GM12878 (cell line): Measurements from ENCODE around the gene ELFN2. TPM values are rescaled to one million over a fixed set of nuclear protein-coding genes. Genes with fewer than 3 reads are reported as not detected.

Source experiments
- ATAC-seq: fragments of 200-7000 bp; cut with Tn5 transposase; 3 replicates; pipeline ENCODE4 v1.9.1; 2020; ENCODE audit warnings: mild to moderate bottlenecking, moderate library complexity
- BruUV-seq: library from RNA; stranded (reverse); fragments of 400-500 nt; replicated peaks from 2 replicates; lab custom pipeline; 2021; lab: Mats Ljungman, UMichigan
- CTCF ChIA-PET: fragments of 300-600 bp; sonication (Branson Sonifier 250); formaldehyde crosslinking; extraction: SDS; loops from one replicate; lab custom pipeline; 2021; ENCODE audit warnings: inconsistent platforms; lab: Yijun Ruan, JAX
- POLR2A ChIA-PET: fragments of 350-600 bp; formaldehyde crosslinking; extraction: SDS; loops from one replicate; lab custom pipeline; 2021; ENCODE audit warnings: inconsistent platforms; lab: Charles Lee
- RAD21 ChIA-PET: fragments of 300-600 bp; sonication (Branson Sonifier 250); formaldehyde crosslinking; loops from one replicate; lab custom pipeline; 2023; ENCODE audit warnings: antibody characterized with exemption; ENCODE audit not compliant: unreplicated experiment; lab: Charles Lee
- SMC1A ChIA-PET: fragments of 300-600 bp; sonication (Branson Sonifier 250); formaldehyde crosslinking; loops from one replicate; lab custom pipeline; 2023; ENCODE audit not compliant: unreplicated experiment, uncharacterized antibody; lab: Charles Lee
- DNase-seq: peaks from one replicate; pipeline ENCODE4 v3.0.0-alpha.2; 2011; ENCODE audit warnings: low read depth, low spot score
- FAIRE-seq: peaks from 3 replicates; lab custom pipeline; 2011; peaks lifted over from hg19 to GRCh38; lab: Jason Lieb, UNC
- H2AFZ ChIP-seq: 2 replicates; pipeline ENCODE4 v1.6.0; 2011; ENCODE audit warnings: low read depth, low read length, control low read depth; ENCODE audit not compliant: control insufficient read depth
- H3K27ac ChIP-seq: 2 replicates; pipeline ENCODE4 v1.5.1; 2011; ENCODE audit warnings: control low read depth; ENCODE audit not compliant: control insufficient read depth, insufficient read depth
- H3K27me3 ChIP-seq, 2 experiments: replicated peaks in 1 of 2; 2 replicates each; pipeline versions ENCODE4 v1.6.0 to v1.6.1; 2011; ENCODE audit warnings: low read length in 1 of 2; ENCODE audit not compliant: control insufficient read depth in 2 of 2, insufficient read depth in 2 of 2
- H3K36me3 ChIP-seq, 2 experiments: 2 replicates each; pipeline ENCODE4 v1.5.1; 2011; ENCODE audit warnings: low read length in 1 of 2; ENCODE audit not compliant: control insufficient read depth in 2 of 2, insufficient read depth in 2 of 2
- H3K4me1 ChIP-seq: 2 replicates; pipeline ENCODE4 v1.6.1; 2011; ENCODE audit warnings: mild to moderate bottlenecking, low read length, moderate library complexity, mixed read lengths; ENCODE audit not compliant: control insufficient read depth, insufficient read depth
- H3K4me2 ChIP-seq: 2 replicates; pipeline ENCODE4 v1.6.0; 2011; ENCODE audit warnings: control low read depth; ENCODE audit not compliant: control insufficient read depth, insufficient read depth
- H3K4me3 ChIP-seq: fragments of 200-600 bp; sonication (generic); 2 replicates; pipeline ENCODE4 v1.5.1; 2016
- H3K79me2 ChIP-seq: 2 replicates; pipeline ENCODE4 v1.6.0; 2011; ENCODE audit warnings: low read length; ENCODE audit not compliant: control insufficient read depth, insufficient read depth
- H3K9ac ChIP-seq: 2 replicates; pipeline ENCODE4 v1.8.0; 2011; ENCODE audit warnings: low read length, control low read depth, mixed read lengths; ENCODE audit not compliant: control insufficient read depth, insufficient read depth
- H3K9me3 ChIP-seq: replicated peaks from 3 replicates; pipeline ENCODE4 v1.5.1; 2011; ENCODE audit warnings: mild to moderate bottlenecking, low read length; ENCODE audit not compliant: control insufficient read depth, insufficient read depth
- H4K20me1 ChIP-seq: 2 replicates; pipeline ENCODE4 v1.6.0; 2011; ENCODE audit not compliant: control insufficient read depth, insufficient read depth
- CHD2 ChIP-seq: IDR thresholded peaks from 2 replicates; pipeline ENCODE4 v1.6.1; 2011; ENCODE audit warnings: low read depth, low read length, improper control_type of control experiment, borderline replicate concordance
- EZH2 ChIP-seq: IDR thresholded peaks from 2 replicates; pipeline ENCODE4 v1.6.1; 2012; ENCODE audit warnings: low read depth, mild to moderate bottlenecking, control low read depth, inconsistent platforms, low read length, borderline replicate concordance; ENCODE audit not compliant: control insufficient read depth
- IRF4 ChIP-seq: IDR thresholded peaks from 2 replicates; pipeline ENCODE4 v1.6.1; 2011; ENCODE audit warnings: low read depth, low read length
- SMAD1 ChIP-seq: fragments of 450-650 bp; IDR thresholded peaks from 2 replicates; pipeline ENCODE4 v1.6.1; 2018; ENCODE audit warnings: mild to moderate bottlenecking, low read depth; ENCODE audit not compliant: partially characterized antibody
- SP1 ChIP-seq: IDR thresholded peaks from one replicate; pipeline ENCODE4 v1.6.1; 2011; ENCODE audit warnings: low read depth, low read length
- TCF7 ChIP-seq: IDR thresholded peaks from 2 replicates; pipeline ENCODE4 v1.6.1; 2014; ENCODE audit warnings: antibody characterized with exemption, borderline replicate concordance
- WGBS: methylation state at CpG from one replicate; pipeline ENCODE4 v1.1.6; 2016; ENCODE audit warnings: low lambda C conversion rate; ENCODE audit not compliant: insufficient replicate concordance, insufficient coverage; ENCODE audit errors: missing lambda C conversion rate; 5-methylcytosine and 5-hydroxymethylcytosine counted together
- in situ Hi-C: fragments of 300-500 bp; cut with MboI; formaldehyde crosslinking; loops from 9 replicates; pipeline ENCODE4 v1.14.3; 2018; ENCODE audit warnings: mixed read lengths
- intact Hi-C: fragments of 100-400 bp; cut with micrococcal nuclease; formaldehyde crosslinking; loops from one replicate; pipeline ENCODE4 v1.14.2; 2022; ENCODE audit not compliant: unreplicated experiment
- polyA plus RNA-seq, 11 experiments: library from polyadenylated mRNA; depleted of rRNA in 4 of 11; unstranded in 6 of 11; stranded (reverse) in 5 of 11; fragments of >200 nt; fragmentation: Nextera tagmentation in 4 of 11; fragmentation: Illumina TruSeq in 1 of 11; extraction: Ambion mirVana in 4 of 11; extraction: Trizol in 1 of 11; gene quantifications; 1 replicate in 1 of 11; 2 replicates in 10 of 11; pipeline versions ENCODE4 v1.2.1 to v1.2.3, GENCODE V29; 2011 to 2016; ENCODE audit warnings: inconsistent platforms in 2 of 11, missing spikeins in 2 of 11, low read depth in 1 of 11
- total RNA-seq, 4 experiments: library from RNA; depleted of rRNA in 3 of 4; stranded (reverse); fragments of >200 nt in 3 of 4; fragmentation: Illumina TruSeq in 1 of 4; extraction: Trizol in 1 of 4; gene quantifications; 2 replicates each; pipeline versions ENCODE4 v1.2.1 to v1.2.3, GENCODE V29; 2013 to 2021
- TF ChIP-seq, protein P1 (sequence below): fragments of 450-650 bp; IDR thresholded peaks from 2 replicates; pipeline ENCODE4 v1.6.1; 2017; ENCODE audit warnings: mild to moderate bottlenecking, moderate library complexity

ELFN2 gene
- total and polyA plus RNA-seq, 10 of the 15 experiments (the other 5 are each of a cell fraction or from before 2014, with no cell fraction given): 0.03 to 0.05 TPM; not detected in 8

DNA sequence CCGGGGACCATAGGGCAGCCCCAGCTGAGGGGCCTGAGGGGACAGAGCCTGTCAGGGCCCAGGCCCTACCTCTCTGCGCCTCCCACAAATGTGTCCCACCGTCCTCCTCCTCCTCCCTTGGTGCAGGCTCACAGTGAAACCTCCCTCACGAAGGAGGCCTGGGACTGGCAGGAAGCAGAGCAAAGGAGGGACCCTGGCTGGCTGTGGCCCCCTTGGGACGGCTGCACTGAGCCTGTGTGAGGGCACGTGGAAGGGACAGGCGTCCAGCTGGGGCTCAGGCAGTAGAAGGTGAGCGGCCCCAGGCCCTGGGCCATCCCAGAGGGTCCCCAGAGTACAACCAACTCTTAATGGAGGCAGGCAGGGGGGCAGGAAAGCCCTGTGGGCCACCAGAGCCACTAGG lies 60.7 kb downstream of the ELFN2 start:
- RAD21 ChIA-PET: no interaction called here
- BruUV-seq: no TSS peak
- SMC1A ChIA-PET: interaction anchor here (1.3 kb wide), 1 partner anchor 9 kb away, joined by 3 read pairs; no protein-coding TSS in a partner anchor
- ATAC-seq (no peak), DNase-seq (no peak), FAIRE-seq (no peak)
- H2AFZ ChIP-seq: no peak overlapping the region
- H3K27ac ChIP-seq: no peak overlapping the region
- H3K79me2 ChIP-seq: no peaks in the 10 kb centered on the region
- CTCF ChIA-PET: no interaction called here
- intact Hi-C loops (no loop called here), in situ Hi-C loops (no loop called here)
- H3K4me3 ChIP-seq: no peak overlapping the region
- no peak for TF ChIP-seq SMAD1
- TF ChIP-seq, protein P1, sequence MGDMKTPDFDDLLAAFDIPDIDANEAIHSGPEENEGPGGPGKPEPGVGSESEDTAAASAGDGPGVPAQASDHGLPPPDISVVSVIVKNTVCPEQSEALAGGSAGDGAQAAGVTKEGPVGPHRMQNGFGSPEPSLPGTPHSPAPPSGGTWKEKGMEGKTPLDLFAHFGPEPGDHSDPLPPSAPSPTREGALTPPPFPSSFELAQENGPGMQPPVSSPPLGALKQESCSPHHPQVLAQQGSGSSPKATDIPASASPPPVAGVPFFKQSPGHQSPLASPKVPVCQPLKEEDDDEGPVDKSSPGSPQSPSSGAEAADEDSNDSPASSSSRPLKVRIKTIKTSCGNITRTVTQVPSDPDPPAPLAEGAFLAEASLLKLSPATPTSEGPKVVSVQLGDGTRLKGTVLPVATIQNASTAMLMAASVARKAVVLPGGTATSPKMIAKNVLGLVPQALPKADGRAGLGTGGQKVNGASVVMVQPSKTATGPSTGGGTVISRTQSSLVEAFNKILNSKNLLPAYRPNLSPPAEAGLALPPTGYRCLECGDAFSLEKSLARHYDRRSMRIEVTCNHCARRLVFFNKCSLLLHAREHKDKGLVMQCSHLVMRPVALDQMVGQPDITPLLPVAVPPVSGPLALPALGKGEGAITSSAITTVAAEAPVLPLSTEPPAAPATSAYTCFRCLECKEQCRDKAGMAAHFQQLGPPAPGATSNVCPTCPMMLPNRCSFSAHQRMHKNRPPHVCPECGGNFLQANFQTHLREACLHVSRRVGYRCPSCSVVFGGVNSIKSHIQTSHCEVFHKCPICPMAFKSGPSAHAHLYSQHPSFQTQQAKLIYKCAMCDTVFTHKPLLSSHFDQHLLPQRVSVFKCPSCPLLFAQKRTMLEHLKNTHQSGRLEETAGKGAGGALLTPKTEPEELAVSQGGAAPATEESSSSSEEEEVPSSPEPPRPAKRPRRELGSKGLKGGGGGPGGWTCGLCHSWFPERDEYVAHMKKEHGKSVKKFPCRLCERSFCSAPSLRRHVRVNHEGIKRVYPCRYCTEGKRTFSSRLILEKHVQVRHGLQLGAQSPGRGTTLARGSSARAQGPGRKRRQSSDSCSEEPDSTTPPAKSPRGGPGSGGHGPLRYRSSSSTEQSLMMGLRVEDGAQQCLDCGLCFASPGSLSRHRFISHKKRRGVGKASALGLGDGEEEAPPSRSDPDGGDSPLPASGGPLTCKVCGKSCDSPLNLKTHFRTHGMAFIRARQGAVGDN: no peak
- no peak for TF ChIP-seq TCF7
- no peak for TF ChIP-seq EZH2
- TF ChIP-seq SP1: no peak
- TF ChIP-seq IRF4: no peak
- no peak for TF ChIP-seq CHD2
- WGBS: 7% methylated on average over 8 of the region's 8 CpGs
- H3K9me3 ChIP-seq: no peaks in the 10 kb centered on the region
- H3K36me3 ChIP-seq: no peaks in the 10 kb centered on the region
- no peaks in the 10 kb centered on the region for H3K27me3 ChIP-seq
- POLR2A ChIA-PET: no interaction called here
- H3K4me1 ChIP-seq: no peaks in the 10 kb centered on the region; the same call in 1 of the 2 replicates
- H3K9ac ChIP-seq: no peak overlapping the region
- no peak overlapping the region for H3K4me2 ChIP-seq
- no peaks in the 10 kb centered on the region for H4K20me1 ChIP-seq
